Heart left ventricle (tissue), 16 donors: Measurements from ENCODE around the gene SELENOW. TPM values are rescaled to one million over a fixed set of nuclear protein-coding genes. Genes with fewer than 3 reads are reported as not detected.

Experiments
- ATAC-seq, 4 donors: fragments of 200-7000 bp; cut with Tn5 transposase; one replicate each; pipeline ENCODE4 v1.9.1; 2020 to 2022; ENCODE audit warnings: moderate library complexity in 4 of 4, mild to moderate bottlenecking in 3 of 4, moderate number of reproducible peaks in 1 of 4
- DNase-seq, 5 donors: peaks; one replicate each; pipeline ENCODE4 v3.0.0-alpha.2; 2020
- H3K27ac ChIP-seq, 12 donors: fragments of 200-600 bp; sonication (generic) in 4 of 12; one replicate each; pipeline versions ENCODE4 v1.5.0 to v1.8.0; 2016 to 2022; ENCODE audit warnings: mild to moderate bottlenecking in 2 of 12
- H3K27me3 ChIP-seq, 9 donors: fragments of 200-600 bp; sonication (generic) in 2 of 9; one replicate each; pipeline versions ENCODE4 v1.5.1 to v1.8.0; 2016 to 2022; ENCODE audit warnings: mild to moderate bottlenecking in 3 of 9
- H3K36me3 ChIP-seq, 9 donors: fragments of 200-600 bp; sonication (generic) in 2 of 9; one replicate each; pipeline versions ENCODE4 v1.5.0 to v1.8.0; 2018 to 2022; ENCODE audit warnings: mild to moderate bottlenecking in 2 of 9
- H3K4me1 ChIP-seq, 12 donors: fragments of 200-600 bp; sonication (generic) in 4 of 12; one replicate each; pipeline versions ENCODE4 v1.5.0 to v1.8.0; 2016 to 2022; ENCODE audit warnings: mild to moderate bottlenecking in 3 of 12
- H3K4me3 ChIP-seq, 12 donors: fragments of 200-600 bp; sonication (generic) in 4 of 12; one replicate each; pipeline versions ENCODE4 v1.5.0 to v1.8.0; 2017 to 2022; ENCODE audit warnings: mild to moderate bottlenecking in 9 of 12, moderate library complexity in 4 of 12
- H3K9me3 ChIP-seq, 12 donors: fragments of 200-600 bp; sonication (generic) in 4 of 12; one replicate each; pipeline versions ENCODE4 v1.5.0 to v1.8.0; 2016 to 2022; ENCODE audit warnings: mild to moderate bottlenecking in 1 of 12
- CTCF ChIP-seq, 12 donors: fragments of 200-600 bp; sonication (generic) in 4 of 12; IDR thresholded peaks; one replicate each; pipeline versions ENCODE4 v1.5.0 to v1.8.0; 2018 to 2022; ENCODE audit warnings: antibody characterized with exemption in 12 of 12, mild to moderate bottlenecking in 5 of 12
- POLR2A ChIP-seq, 2 donors: fragments of 450-650 bp; IDR thresholded peaks; one replicate each; pipeline ENCODE4 v1.6.1; 2017; ENCODE audit warnings: antibody characterized with exemption in 2 of 2, mild to moderate bottlenecking in 2 of 2, moderate library complexity in 2 of 2
- WGBS, 4 donors: extraction: QIAGEN DNeasy Blood & Tissue Kit in 2 of 4; methylation state at CpG; one replicate each; pipeline versions ENCODE4 v1.1.5 to v1.1.7; 2013 to 2018; 5-methylcytosine and 5-hydroxymethylcytosine counted together
- intact Hi-C, 10 donors: fragments of 100-400 bp; cut with DNase I; formaldehyde crosslinking; loops; one replicate each; pipeline versions ENCODE4 v1.11.1 to v1.14.2; 2022
- polyA plus RNA-seq, 2 donors: library from polyadenylated mRNA; stranded (reverse); fragments of 200-250 nt; gene quantifications; one replicate each; pipeline ENCODE4 v1.2.3, GENCODE V29; 2013
- total RNA-seq, 9 donors: library from RNA; depleted of rRNA in 2 of 9; stranded (reverse); fragments of >200 nt in 2 of 9; fragmentation: NEBNext Ultra II Directional in 3 of 9; extraction: Animal tissue kit (Norgen Biotek cat#: 25700) in 3 of 9; gene quantifications; one replicate each; pipeline versions ENCODE4 v1.1.0 to v1.2.4, GENCODE V29; 2016 to 2023
- donor health status: ischemic (EF 13 %, LVEDD 7.1; RV severe dilation, severe dysfunction).
- donor health status: healthy with polysubstance abuse.
- donor health status: DM: no; HTN: yes; CAD: no.
- donor health status: DM: no; HTN: no; CAD: no.
- donor health status: ischemic (EF 25% LVEDD 6.9; RV normal size, moderate dysfunction).
- donor health status: ischemic (EF 25% LVEDD 5.7; RV mildly dilated, moderate dysfunction).
- donor health status: healthy.
- donor health status: DM: yes; HTN: yes; CAD: no.
- donor health status: ischemic (EF 35%, LVEDD 5.7; RV mildly dilated, moderate dysfunction).
- donor health status: nonischemic (EF 11% LVEDD 7.7; RV severe dilation, severe dysfunction).
- donor health status: DM: yes; HTN: yes; CAD: no.
- donor health status: PGD.
- donor health status: ischemic (EF 29% LVEDD 5.4; RV normal size, mild dysfunction).
- donor health status: nonischemic (EF 23%, LVEDD 6.1; RV moderate dilation, normal function).

Gene SELENOW
- total and polyA plus RNA-seq, 11 donors: 647 to 2,748 (median 1,081) TPM

- WGBS, 4 donors: 5 to 13% (median 11%) methylated on average over 10 of the region's 10 CpGs
- Histone ChIP-seq H3K4me1 (no peaks in the 10 kb centered on the region), H3K27me3 (peaks cover 0 to 46% (median 10%) of the 10 kb centered on the region in 9 donors), H3K9me3 (no peaks in the 10 kb centered on the region), H3K36me3 (no peaks in the 10 kb centered on the region), H3K27ac (no peak overlapping the region), H3K4me3 (no peak overlapping the region)
- TF ChIP-seq POLR2A (IDR thresholded peaks at IDR 0.05) (no peak), CTCF (IDR thresholded peaks at IDR 0.05) (no peak)
- ATAC-seq (no peak), DNase-seq (no peak)
- intact Hi-C loops: no loop called here
Measured at GRCh38 chr19:47819858-47820257, 41.4 kb downstream of the SELENOW start.

GRCh38 chr19:47820410-47820809 lies 41.9 kb downstream of the SELENOW start:
- TF ChIP-seq CTCF (IDR thresholded peaks at IDR 0.05): no peak
- TF ChIP-seq POLR2A (IDR thresholded peaks at IDR 0.05): no peak
- DNase-seq: no peak
- Histone ChIP-seq H3K4me1 (no peaks in the 10 kb centered on the region), H3K27ac (no peak overlapping the region), H3K9me3 (no peaks in the 10 kb centered on the region), H3K27me3 (peaks cover 0 to 46% (median 10%) of the 10 kb centered on the region in 9 donors), H3K4me3 (no peak overlapping the region), H3K36me3 (no peaks in the 10 kb centered on the region)
- WGBS, 4 donors: 57 to 69% (median 64%) methylated on average over 2 of the region's 2 CpGs
- ATAC-seq: no peak
- intact Hi-C loops: no loop called here

- intact Hi-C loops: no loop called here
- Histone ChIP-seq H3K27ac (no peak within 1 kb of the TSS), H3K27me3 (peaks cover 0 to 46% (median 10%) of the 10 kb centered on the region in 9 donors), H3K9me3 (no peaks in the 10 kb centered on the region), H3K36me3 (no peaks in the 10 kb centered on the region), H3K4me1 (no peaks in the 10 kb centered on the region), H3K4me3 (no peak within 1 kb of the TSS)
- ATAC-seq (no peak), DNase-seq (no peak)
- TF ChIP-seq POLR2A (IDR thresholded peaks at IDR 0.05): no peak
- no peak for TF ChIP-seq CTCF (IDR thresholded peaks at IDR 0.05)
- 37 to 46% (median 40%) methylated on average over 14 to 15 of the region's 15 CpGs for WGBS, 4 donors
Measured at GRCh38 chr19:47821460-47822020, 43.0 kb downstream of the SELENOW start, which contains the start of gene CRX. CRX (plus strand) TSS chr19:47821937; CDS start chr19:47834444, 12,507 bp downstream.

GRCh38 chr19:47824396-47824795 lies 45.9 kb downstream of the SELENOW start:
- TF ChIP-seq CTCF (IDR thresholded peaks at IDR 0.05) (no peak), POLR2A (IDR thresholded peaks at IDR 0.05) (no peak)
- Histone ChIP-seq H3K4me3 (no peak overlapping the region), H3K9me3 (peaks cover 0 to 5% (median 0%) of the 10 kb centered on the region in 12 donors), H3K36me3 (no peaks in the 10 kb centered on the region), H3K27ac (no peak overlapping the region), H3K27me3 (peaks cover 0 to 26% (median 8%) of the 10 kb centered on the region in 9 donors), H3K4me1 (no peaks in the 10 kb centered on the region)
- 63 to 85% (median 76%) methylated on average over 4 to 6 of the region's 6 CpGs for WGBS, 4 donors
- intact Hi-C loops: no loop called here
- DNase-seq (no peak), ATAC-seq (no peak)
